ES-I3 (cell line): Measurements from ENCODE around the gene GCNT2.

Source experiments
- H3K36me3 ChIP-seq: 2 replicates; pipeline ENCODE4 v1.6.1; 2013; ENCODE audit warnings: mild to moderate bottlenecking, low read length, control low read depth, moderate library complexity; ENCODE audit not compliant: insufficient read depth
- H3K4me1 ChIP-seq: 2 replicates; pipeline ENCODE4 v1.6.1; 2013; ENCODE audit warnings: mild to moderate bottlenecking, control low read depth, low read length; ENCODE audit not compliant: insufficient read depth
- H3K9ac ChIP-seq: 2 replicates; pipeline ENCODE4 v1.6.1; 2013; ENCODE audit warnings: low read depth, mild to moderate bottlenecking, low read length, moderate library complexity
- H3K9me3 ChIP-seq: 2 replicates; pipeline ENCODE4 v1.6.1; 2013; ENCODE audit warnings: mild to moderate bottlenecking, low read length, moderate library complexity; ENCODE audit not compliant: control insufficient read depth, insufficient read depth

Gene GCNT2

GRCh38 chr6:10547809-10548208 is 26.7 kb downstream of the GCNT2 start:
- H3K9ac ChIP-seq: no peak overlapping the region
- H3K4me1 ChIP-seq: peaks cover 15% of the 10 kb centered on the region
- H3K36me3 ChIP-seq: no peaks in the 10 kb centered on the region
- no peaks in the 10 kb centered on the region for H3K9me3 ChIP-seq

- H3K9ac ChIP-seq: no peak overlapping the region
- peaks cover 6% of the 10 kb centered on the region for H3K4me1 ChIP-seq
- H3K36me3 ChIP-seq: no peaks in the 10 kb centered on the region
- no peaks in the 10 kb centered on the region for H3K9me3 ChIP-seq
Observed at GRCh38 chr6:10550764-10551163, 29.6 kb downstream of the GCNT2 start.

- no peaks in the 10 kb centered on the region for H3K36me3 ChIP-seq
- H3K4me1 ChIP-seq: peaks cover 4% of the 10 kb centered on the region
- H3K9ac ChIP-seq: no peak overlapping the region
- H3K9me3 ChIP-seq: no peaks in the 10 kb centered on the region
Observed at GRCh38 chr6:10552270-10552810, 31.2 kb downstream of the GCNT2 start.

GRCh38 chr6:10553871-10554270 is 32.7 kb downstream of the GCNT2 start:
- peaks cover 4% of the 10 kb centered on the region for H3K4me1 ChIP-seq
- no peak overlapping the region for H3K9ac ChIP-seq
- H3K36me3 ChIP-seq: no peaks in the 10 kb centered on the region

GRCh38 chr6:10554826-10555225 is 33.7 kb downstream of the GCNT2 start:
- H3K36me3 ChIP-seq: no peaks in the 10 kb centered on the region
- peaks cover 4% of the 10 kb centered on the region for H3K4me1 ChIP-seq
- peak overlapping the region; percentile 85 for H3K9ac ChIP-seq
- H3K9me3 ChIP-seq: no peaks in the 10 kb centered on the region

More at GRCh38 chr6:10553871-10554270, 32.7 kb downstream of the GCNT2 start:
- no peaks in the 10 kb centered on the region for H3K9me3 ChIP-seq

GRCh38 chr6:10555625-10556309 is 34.6 kb downstream of the GCNT2 start:
- peaks cover 7% of the 10 kb centered on the region for H3K4me1 ChIP-seq
- H3K9ac ChIP-seq: peak overlapping the region; percentile 85

GRCh38 chr6:10556589-10556988 is 35.4 kb downstream of the GCNT2 start:
- H3K4me1 ChIP-seq: peaks cover 9% of the 10 kb centered on the region
- H3K9me3 ChIP-seq: no peaks in the 10 kb centered on the region
- H3K36me3 ChIP-seq: no peaks in the 10 kb centered on the region
- peak overlapping the region; percentile 85 for H3K9ac ChIP-seq

More at GRCh38 chr6:10555625-10556309, 34.6 kb downstream of the GCNT2 start:
- H3K36me3 ChIP-seq: no peaks in the 10 kb centered on the region
- no peaks in the 10 kb centered on the region for H3K9me3 ChIP-seq

GRCh38 chr6:10556992-10557391 is 35.8 kb downstream of the GCNT2 start:
- peaks cover 9% of the 10 kb centered on the region for H3K4me1 ChIP-seq
- peak overlapping the region; percentile 85 for H3K9ac ChIP-seq
- no peaks in the 10 kb centered on the region for H3K36me3 ChIP-seq
- H3K9me3 ChIP-seq: no peaks in the 10 kb centered on the region

GRCh38 chr6:10557913-10558312 is 36.8 kb downstream of the GCNT2 start:
- peaks cover 5% of the 10 kb centered on the region for H3K4me1 ChIP-seq
- H3K9ac ChIP-seq: peak overlapping the region; percentile 85; the same call in 1 of the 2 replicates

GRCh38 chr6:10558565-10558964 is 37.4 kb downstream of the GCNT2 start:
- Histone ChIP-seq H3K36me3 (no peaks in the 10 kb centered on the region), H3K9ac (peak overlapping the region; percentile 85), H3K4me1 (peaks cover 5% of the 10 kb centered on the region), H3K9me3 (no peaks in the 10 kb centered on the region)

More at GRCh38 chr6:10557913-10558312, 36.8 kb downstream of the GCNT2 start:
- Histone ChIP-seq H3K36me3 (no peaks in the 10 kb centered on the region), H3K9me3 (no peaks in the 10 kb centered on the region)

GRCh38 chr6:10559522-10560152 is 38.5 kb downstream of the GCNT2 start:
- H3K4me1 ChIP-seq: peaks cover 5% of the 10 kb centered on the region
- H3K36me3 ChIP-seq: no peaks in the 10 kb centered on the region
- H3K9ac ChIP-seq: peak overlapping the region; percentile 85
- no peaks in the 10 kb centered on the region for H3K9me3 ChIP-seq

GRCh38 chr6:10561611-10562199 is 40.6 kb downstream of the GCNT2 start:
- Histone ChIP-seq H3K4me1 (peaks cover 10% of the 10 kb centered on the region), H3K9ac (no peak overlapping the region), H3K36me3 (peaks cover 4% of the 10 kb centered on the region; the same call in 1 of the 2 replicates), H3K9me3 (no peaks in the 10 kb centered on the region)

GRCh38 chr6:10564975-10565673 is 44.0 kb downstream of the GCNT2 start:
- Histone ChIP-seq H3K9me3 (no peaks in the 10 kb centered on the region), H3K36me3 (peaks cover 5% of the 10 kb centered on the region; the same call in 1 of the 2 replicates), H3K4me1 (peaks cover 10% of the 10 kb centered on the region), H3K9ac (no peak overlapping the region)

GRCh38 chr6:10565913-10566312 is 44.8 kb downstream of the GCNT2 start:
- peaks cover 5% of the 10 kb centered on the region; the same call in 1 of the 2 replicates for H3K36me3 ChIP-seq
- H3K9me3 ChIP-seq: no peaks in the 10 kb centered on the region
- H3K4me1 ChIP-seq: peaks cover 6% of the 10 kb centered on the region
- no peak overlapping the region for H3K9ac ChIP-seq
